ENCODE data around the gene SP8.
A peak's percentile ranks its signal among the peaks of the same experiment; 100 is the strongest.
"Not testable (repeated sequence)": the region's sequence is repeated elsewhere in the genome, so short reads cannot be mapped to it uniquely, and the experiment has no call there.

SP8 gene

DNA sequence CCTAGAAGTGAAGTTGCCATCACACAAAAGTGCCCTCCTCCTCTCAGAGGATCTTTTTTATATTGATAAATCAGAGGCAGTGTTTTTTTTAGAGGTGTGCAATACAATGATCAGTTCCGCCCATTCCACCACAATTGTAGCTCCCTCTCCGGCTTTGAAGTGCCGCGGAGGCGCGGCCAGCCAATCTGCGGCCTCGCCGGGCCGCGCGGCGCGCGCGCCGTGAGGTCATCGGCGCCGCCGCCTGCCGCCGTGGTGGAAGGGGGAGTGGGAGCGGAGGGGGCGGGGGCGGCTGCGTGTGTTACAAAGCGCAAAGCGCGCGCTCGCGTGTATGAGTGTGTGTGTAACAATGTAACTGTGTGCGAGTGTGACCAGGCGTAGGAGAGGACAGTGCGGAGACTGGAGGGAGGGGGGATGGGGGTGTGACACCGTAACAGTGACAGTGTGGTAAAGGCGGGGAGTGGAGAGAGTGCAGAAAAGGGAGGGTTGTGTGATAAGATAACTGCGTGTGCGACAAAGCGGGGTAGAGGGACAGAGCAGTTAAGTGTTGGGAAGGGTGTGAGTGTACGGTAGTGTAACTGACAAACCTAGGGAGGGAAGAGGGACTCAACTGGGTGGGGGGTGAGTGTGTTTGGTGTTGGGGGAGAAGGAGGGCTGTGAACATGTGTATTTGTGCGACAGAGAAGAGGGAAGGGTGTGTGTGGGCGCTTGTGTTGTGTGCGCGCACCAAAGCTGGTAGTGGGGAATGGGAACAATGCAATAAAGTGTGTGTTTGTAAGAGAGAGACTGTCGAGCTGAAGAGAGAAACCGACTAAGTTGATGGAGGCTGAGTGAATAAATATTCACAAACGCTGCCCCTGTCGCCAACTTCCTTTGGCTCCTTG is at the start of gene SP8:
TSS of gene SP8 (minus strand) at position 108 of the 881 bp plus-strand sequence. CDS start at position 20, 88 bp downstream.
- DNase-seq, result no peak

DNA sequence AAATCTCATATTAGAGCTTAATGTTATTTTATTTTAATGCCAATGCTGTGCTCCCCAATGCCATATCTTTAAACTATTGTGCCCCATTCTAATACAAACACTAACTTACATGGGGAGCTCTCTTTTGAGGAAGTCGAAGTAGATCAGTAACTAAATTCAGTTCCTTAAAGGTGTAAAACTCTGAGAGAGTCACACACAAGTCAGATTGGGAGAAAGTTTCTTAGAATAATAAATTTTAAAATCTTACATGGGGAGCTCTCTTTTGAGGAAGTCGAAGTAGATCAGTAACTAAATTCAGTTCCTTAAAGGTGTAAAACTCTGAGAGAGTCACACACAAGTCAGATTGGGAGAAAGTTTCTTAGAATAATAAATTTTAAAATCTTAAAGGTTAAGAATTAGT is 49.7 kb upstream of the SP8 start:
- not testable (repeated sequence) for DNase-seq

DNA sequence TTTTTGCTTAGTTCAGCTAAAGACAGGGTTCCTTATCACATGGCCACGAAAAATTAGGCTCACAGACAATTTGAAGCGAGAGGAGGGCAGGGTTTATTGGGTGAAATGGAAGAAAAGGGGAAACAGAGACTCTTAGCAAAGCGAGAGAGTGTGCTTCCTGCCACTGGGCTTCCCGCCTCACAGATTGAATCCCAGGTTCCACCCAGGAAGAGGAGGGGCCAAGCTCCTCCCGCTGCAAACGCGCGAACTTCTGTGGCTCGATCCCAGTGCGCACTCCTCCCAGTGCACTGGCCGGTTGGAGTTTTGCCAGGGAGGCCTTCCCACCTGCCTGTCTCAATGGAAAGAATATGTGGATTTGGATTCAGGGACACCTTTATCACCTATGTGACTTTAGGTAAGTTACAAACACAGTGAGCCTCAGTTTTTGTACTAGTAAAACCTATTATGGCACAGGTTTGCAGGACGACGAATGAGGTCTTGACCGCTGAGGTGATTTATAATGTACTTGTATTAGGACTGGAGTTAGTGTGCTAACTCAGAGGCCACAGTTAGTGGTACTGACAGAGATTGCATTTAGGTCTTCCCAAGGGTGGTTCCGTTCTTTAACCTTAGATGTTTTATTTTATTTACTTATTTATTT is 48.5 kb upstream of the SP8 start:
- no peak for DNase-seq

DNA sequence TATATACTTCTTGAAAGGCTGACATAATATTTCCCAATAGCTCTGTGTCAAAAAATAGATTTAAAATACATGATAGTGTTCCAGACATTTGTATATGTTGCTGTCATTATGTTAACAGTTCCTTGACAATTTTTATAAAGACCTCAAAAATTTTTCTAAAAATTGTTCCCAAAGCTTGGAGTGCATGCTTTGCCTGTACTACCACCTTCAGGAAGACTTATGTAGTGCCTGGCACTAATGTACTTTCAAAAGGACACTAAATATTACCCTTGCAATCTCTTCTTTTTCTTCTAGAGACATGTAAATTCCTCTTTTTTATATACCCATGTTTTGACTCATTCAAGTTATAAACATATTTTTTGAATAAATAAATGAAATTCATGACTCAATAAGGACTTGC is 48.0 kb upstream of the SP8 start:
- no peak for DNase-seq

DNA sequence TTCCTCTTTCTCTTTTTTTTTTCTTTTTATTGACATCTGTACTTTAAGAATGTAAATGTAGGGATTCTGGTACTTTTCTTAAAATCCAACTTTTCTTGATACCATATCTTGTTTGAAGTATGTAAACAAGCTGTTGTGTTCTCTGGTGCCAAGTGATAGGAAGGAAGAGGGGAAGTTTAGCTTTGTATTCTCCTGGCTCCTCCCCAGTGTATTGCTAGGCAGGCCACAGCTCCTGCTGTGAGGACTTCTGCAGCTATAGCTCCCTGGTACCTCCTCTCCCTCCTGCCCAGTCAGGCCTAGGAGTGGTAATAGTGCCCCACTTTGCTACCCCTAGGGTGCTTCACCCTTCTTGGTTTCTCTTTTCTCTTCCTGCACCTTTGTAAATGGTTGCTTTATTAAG is 45.3 kb upstream of the SP8 start:
- DNase-seq, result no peak

DNA sequence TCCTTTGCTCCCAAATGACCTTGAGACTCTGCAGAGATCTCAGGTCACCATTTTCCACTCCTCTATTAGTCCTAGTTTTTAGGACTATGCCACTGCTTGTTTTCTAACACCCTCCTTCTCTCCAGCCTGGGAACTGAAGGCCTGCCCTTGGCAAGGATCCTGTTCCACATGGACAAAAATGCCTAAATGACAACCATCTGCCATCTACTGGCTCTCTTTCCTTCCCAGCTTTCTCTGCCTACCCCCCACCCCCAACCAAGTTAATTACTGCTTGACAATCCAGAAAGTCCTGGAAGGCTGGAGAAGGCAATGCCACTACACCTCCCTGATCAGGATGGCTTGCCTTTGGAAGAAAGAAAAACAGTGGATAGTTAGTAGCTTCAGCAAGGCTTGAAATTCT is 44.8 kb upstream of the SP8 start:
- no peak for DNase-seq

DNA sequence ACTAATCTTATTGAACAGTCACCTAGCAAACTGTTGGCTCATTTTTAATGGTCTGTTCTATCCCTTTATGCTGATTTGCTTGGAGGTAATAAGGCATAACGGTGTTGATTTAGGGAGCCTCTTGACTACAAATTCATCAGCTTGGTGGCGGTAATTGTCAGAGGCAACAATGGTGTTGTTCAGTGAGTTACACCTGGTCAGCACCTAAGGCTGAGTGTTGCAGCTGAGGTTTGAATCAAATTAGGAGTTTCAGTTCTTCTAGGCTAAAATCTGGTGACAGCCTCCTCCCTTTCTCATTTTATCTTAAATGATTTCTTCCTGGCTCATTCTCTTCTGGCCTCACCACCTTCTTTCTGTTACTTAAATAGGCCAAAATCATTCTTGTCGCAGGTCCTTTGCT is 42.3 kb upstream of the SP8 start:
- no peak for DNase-seq

DNA sequence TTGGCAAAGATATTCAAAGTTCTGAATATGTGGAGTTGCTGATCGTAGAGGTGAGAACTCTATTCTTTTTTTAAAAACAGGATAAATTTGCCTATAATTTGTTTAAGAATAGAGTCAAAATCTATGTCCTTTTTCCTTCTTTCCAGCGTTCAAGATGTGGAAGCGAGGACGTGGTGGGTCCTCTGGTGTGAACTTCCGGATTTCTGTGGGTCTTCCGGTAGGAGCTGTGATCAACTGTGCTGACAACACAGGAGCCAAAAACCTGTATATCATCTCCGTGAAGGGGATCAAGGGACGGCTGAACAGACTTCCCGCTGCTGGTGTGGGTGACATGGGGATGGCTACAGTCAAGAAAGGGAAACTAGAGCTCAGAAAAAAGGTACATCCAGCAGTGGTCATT is 40.5 kb upstream of the SP8 start:
- DNase-seq, result no peak

DNA sequence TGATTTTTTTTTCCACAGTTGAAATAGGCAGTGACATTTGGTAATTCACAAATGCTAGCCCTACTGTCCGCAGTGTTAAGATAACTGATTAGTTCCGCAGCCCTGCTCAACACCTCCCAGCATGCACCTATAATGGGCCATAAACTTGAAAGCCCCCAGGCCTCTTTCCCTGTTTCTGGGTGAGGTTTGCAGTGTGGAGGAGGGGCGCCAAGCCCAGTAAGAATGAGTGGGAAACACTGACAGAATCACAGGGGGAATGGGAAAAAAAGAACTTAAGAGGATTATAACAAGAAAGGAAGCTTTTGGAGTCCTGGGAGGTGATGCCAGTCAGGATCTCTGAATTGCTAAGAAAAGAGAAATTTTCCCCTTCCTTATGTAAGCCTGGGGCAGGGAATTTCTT is 39.6 kb upstream of the SP8 start:
- DNase-seq, result no peak

DNA sequence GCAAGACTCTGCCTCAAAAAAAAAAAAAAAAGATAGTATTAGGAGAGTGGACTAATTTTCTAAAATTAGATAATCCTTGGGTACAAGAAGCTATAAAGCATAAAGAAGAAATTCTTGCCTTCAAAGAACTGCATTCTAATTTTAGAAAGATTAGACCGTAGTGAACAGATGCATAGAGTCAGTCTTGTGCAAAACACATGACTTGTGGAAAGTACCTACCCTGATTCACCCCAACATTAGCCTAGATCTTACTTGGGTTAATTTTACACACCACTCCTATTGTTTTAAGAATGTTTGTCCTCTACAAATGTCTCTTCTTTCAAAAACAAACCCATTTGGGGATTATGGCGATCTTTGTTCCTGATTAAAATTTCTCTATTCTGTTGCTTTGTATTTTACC is 38.9 kb upstream of the SP8 start:
- no peak for DNase-seq

DNA sequence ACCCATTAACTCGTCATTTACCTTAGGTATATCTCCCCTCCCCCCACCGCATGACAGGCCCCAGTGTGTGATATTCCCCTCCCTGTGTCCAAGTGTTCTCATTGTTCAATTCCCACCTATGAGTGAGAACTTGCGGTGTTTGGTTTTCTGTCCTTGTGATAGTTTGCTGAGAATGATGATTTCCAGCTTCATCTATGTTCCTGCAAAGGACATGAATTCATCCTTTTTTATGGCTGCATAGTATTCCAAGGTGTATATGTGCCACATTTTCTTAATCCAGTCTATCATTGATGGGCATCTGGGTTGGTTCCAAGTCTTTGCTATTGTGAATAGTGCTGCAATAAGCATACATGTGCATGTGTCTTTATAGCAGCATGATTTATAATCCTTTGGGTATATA is 34.7 kb upstream of the SP8 start:
- DNase-seq, result not testable (repeated sequence)

DNA sequence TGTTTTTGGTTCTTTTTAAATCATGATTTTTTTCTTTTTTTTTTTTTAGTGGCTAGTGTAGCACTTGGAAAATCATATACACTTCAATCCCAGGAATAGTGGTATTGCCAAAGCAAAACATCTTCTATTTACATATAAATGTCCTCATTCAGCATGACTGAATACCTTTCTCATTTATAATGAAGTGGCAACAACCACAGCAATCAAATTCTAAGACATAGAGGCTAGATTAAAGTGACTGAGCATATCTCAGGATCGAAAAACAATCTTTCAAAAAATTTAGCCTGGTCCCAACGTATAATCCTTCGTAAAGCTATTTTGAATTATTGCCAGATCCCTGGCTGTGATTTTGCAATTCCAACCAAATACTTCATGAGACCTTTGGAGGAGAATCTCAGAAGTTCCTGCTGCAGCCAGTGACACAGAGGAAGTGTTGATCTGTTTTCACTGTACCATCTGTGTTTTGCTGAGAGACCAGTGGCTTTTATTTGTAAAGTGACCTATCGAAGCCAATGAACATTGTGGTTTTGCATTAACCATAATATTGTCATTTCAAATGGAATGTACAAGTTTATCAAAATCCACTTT is 29.8 kb upstream of the SP8 start:
- no peak for DNase-seq

DNA sequence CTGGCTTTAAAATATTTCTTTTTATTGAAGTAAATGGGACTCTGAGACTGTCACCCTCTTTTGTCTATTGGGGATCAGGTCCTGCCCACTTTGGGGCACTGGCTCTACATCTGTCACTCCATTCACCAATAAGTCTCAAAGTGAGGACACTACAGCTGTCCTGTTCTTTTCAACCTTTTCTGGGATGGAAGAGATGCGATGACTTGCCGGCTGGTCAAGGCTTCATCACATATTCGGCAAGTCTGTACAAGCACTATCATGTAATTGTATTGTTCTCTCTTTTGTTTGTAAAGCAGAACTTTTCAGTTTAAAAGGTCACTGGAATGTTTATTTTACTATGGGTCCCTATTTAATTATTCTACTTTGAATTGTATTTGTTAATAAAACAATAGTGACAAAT is 17.7 kb upstream of the SP8 start:
- DNase-seq, result no peak

DNA sequence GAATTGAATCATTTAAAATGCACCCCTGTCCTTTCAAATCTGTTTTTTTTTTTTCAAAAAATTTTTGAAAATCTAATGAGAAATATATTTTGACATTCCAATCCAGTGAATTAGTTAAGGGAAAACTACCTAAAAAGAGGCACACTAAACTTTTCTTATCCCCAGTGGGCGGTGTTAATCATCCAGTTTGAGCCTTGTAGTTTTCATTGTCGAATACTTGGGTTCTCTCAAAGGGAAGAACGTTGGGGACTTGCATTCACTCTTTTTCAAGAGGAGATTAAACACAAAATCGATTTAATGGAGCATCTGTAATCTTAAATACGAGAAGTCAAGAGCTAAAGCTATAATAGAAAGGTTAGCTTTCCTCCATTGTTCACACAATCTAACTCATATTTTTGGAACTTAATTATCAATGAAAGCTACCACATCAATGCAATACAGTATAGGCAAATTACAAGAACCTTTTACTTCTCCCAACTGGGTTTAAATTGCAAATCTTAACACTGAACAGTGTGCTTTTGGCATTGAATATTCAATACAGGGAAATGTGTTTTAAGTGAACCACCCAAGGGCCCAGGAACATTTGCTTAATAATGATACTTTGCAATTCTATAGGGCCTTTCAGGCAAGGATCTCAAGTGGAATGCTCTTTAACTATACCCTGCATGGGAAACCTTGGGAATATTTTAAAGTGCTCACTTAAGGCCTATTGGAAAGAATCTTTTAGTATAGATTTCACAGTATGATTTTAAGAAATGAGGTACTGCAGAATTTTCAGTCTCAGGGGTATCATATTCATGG is 13.1 kb upstream of the SP8 start:
- DNase-seq, result no peak

DNA sequence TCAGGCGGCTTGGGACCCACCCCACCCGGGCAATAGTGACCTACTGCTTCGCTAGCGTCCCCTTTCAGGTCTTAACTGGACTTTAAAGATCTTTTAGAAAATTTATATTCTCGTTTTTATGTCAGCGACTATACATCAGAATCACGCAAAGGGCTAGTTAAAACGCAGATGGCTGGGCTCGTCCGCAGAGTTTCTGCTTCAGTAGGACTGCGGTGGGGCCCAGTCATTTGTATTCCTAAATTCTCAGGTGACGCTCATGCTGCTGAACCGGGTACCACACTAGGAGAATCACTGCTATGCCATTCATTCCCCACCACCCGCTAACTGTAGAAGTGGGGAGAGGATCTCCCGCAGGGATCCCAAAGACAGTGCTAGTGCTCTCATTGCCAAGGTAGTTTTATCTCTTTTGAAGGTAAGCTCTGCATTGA is 12.0 kb upstream of the SP8 start:
- DNase-seq, result no peak

DNA sequence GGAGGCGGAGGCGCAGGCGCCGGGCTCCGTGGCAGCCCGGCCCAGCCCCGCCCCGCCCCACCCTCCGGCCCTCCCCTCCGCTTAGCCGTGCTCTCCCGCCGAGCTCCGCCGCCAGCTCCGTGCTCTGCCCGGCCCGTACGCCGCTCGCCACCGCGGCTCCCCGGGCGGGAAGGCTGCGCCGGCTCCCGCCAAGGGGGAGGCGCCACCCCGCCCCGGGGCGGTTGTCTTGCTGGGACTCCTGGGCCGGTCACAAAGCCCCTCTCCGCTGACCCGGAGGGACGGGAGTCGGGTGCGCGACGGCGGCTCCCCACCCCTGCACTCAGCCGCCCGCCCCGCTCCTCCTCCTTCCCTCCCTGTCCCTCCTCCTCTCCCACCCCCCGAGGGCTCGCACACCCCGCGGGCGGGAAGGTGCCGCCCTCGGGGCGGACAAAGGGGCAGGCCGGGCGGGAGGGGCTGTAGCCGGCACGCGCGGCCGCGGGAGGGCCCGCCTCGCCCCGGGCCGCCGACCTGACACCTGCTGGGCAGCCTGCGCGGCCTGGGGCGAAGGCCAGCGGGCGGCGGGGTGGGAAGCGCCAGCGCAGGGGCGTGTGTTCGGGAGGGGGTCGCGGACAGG is 11.5 kb upstream of the SP8 start:
- DNase-seq, result no peak

DNA sequence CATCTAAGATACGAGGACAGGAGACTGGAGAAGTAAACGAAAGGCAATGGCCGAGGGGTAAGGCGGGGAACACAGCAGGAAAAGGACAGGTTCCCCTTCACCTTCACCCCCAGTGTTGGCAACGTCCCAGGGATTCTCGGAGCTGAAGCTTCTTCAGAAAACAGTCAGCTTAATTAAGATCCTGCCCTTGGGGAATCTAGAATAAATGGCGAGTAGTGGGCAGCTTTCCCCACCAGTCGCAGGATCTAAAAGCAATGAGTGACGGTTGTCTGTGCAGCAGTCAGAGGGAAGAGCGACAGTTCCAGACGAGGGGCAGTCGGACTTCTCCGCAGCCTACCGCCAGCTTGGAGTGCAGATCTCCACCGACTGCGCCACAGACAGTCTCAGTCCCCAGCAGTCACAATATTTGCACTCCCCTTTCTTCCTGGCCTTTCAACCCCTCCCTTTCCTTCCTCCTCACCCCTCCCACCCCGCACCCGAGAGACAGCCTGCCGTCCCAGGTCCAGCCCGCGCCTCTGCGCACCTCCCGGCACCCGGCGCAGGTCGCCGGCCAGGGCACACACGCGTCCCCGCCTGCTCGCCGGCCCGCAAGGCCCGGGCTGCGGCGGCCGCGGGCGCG is 10.9 kb upstream of the SP8 start:
- peak; percentile 9 for DNase-seq

DNA sequence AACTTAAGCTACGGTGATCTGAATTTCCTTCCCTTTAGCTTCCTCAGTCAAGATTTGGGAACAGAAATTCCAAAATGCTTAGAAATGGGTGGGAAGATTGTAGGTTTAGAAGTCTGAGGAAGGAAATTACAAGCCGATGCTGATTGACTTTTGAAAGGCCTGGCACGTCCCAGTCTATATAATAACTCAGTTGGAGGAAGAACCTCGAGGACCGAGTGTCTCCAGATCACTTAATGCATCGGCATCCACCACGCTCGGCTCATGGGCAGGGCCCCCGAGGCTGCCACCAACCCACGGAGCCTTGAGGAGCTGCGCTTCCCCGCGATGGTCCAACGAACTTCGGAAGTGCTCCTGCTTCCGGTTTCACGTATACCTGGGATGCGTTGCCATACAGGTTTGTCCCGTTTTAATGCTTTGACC is 10.4 kb upstream of the SP8 start:
- no peak for DNase-seq

DNA sequence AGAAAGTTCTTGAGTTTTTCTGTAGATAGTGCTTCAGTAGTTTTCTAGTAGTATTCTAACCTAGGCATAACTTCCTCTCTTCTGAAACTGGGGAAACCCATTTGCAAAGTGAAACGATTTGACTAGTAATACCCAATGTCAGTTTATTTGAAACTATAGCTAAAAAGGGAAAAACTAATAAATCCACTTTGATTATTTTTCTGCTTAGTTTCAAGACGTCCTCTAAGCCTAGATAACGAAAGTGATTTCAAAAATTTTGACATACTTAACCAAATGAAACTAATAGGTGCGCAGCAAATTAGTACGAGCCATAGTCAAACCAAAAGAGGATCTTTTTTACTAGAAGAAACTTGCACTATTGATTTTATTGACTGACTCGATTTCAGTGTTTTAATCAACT is 9.8 kb upstream of the SP8 start:
- DNase-seq, result no peak

DNA sequence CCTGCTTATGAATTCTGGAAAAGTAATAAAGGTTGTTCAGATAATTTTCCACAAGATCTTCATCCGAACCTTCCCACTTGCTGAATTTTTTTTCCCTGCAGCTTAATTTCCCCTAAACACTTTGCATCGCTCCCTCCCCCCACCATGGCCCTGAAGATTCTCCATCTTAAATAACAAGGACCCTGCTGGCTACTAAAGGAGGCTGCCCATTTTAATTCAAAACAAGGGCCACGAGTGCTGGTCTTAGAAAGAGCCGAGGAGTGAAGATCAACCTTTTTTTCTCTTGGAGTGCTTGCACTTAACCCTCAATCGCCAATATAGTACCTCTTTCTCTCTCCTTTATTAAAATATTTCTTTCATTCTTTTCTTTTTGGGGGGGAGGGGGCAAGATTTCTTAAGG is 9.2 kb upstream of the SP8 start:
- DNase-seq, result no peak

DNA sequence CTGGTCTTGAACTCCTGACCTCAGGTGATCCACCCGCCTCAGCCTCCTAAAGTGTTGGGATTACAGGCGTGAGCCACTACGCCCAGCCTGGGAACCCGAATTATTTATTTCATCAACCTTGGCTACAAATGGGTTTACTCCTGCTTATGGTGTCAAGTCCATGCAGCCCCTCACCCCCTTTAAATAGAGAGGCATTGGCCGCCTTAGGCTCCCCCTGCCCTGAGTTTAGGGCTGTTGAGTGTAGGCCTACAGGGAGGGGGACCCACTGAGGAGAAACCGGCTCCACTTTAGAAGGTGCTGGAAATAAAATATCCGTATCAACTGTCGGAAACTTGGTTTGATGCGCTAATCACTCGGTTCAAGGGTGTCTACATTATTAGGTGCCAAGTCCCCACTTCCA is 8.7 kb upstream of the SP8 start:
- no peak for DNase-seq

DNA sequence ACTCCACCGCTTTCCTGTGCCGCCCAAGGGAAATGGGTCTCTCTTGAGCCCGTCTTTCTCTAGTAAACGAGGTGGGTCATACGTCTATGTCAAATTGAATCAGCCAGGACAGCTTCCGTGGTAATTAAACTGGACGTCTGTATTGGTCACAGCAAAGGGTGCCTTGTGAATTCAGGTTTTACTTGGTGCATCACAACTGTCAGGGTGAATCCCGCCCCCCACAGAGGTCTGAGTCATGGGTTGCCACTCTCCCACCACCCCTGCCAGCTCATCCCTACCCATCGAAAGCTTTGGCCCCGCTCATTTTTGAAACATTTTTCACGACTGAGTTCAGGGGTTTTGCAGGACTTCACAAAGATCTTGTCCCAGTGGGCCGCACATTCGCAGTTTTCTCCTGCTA is 8.0 kb upstream of the SP8 start:
- DNase-seq, result no peak
